Liver (tissue), 3 donors: ENCODE data around the gene DCPS.

ENCODE experiments used
- JUND ChIP-seq, 2 donors: IDR thresholded peaks; 2 replicates each; pipeline ENCODE4 v1.6.1; 2016; ENCODE audit warnings: antibody characterized with exemption in 2 of 2
- TF ChIP-seq, protein P1 (sequence below): fragments of 150-350 bp; IDR thresholded peaks from 2 replicates; pipeline ENCODE4 v1.5.1; 2017; ENCODE audit warnings: improper control_type of control experiment, low read depth, low read length; ENCODE audit not compliant: missing input control
- donor health status: healthy.
- donor health status: healthy.

DNA sequence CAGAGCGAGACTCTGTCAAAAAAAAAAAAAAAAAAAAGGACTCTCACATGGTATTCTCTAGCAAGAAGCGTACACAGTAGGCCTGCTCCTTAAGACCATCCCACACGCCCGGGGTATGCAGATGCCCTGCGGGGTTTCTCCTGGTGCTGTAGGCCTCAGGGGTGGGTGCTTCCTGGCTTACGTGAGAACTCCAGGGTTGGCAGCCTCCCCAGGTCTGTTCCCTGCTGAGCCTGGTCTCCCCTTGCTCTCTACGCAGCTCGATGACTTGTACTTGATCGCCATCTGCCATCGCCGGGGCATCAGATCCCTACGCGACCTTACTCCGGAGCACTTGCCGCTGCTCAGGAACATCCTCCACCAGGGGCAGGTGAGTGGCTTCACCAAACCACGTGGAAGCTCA lies 39.2 kb downstream of the DCPS start:
- no peak for TF ChIP-seq JUND (IDR thresholded peaks at IDR 0.05)
- TF ChIP-seq, protein P1, sequence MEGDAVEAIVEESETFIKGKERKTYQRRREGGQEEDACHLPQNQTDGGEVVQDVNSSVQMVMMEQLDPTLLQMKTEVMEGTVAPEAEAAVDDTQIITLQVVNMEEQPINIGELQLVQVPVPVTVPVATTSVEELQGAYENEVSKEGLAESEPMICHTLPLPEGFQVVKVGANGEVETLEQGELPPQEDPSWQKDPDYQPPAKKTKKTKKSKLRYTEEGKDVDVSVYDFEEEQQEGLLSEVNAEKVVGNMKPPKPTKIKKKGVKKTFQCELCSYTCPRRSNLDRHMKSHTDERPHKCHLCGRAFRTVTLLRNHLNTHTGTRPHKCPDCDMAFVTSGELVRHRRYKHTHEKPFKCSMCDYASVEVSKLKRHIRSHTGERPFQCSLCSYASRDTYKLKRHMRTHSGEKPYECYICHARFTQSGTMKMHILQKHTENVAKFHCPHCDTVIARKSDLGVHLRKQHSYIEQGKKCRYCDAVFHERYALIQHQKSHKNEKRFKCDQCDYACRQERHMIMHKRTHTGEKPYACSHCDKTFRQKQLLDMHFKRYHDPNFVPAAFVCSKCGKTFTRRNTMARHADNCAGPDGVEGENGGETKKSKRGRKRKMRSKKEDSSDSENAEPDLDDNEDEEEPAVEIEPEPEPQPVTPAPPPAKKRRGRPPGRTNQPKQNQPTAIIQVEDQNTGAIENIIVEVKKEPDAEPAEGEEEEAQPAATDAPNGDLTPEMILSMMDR, result no peak
